Body of pancreas (tissue), 4 donors: ENCODE measurements around the gene CLNK. TPM values are rescaled to one million over a fixed set of nuclear protein-coding genes. Genes with fewer than 3 reads are reported as not detected.

ENCODE experiments used
- ATAC-seq: fragments of 150-250 bp; one replicate; pipeline ENCODE4 v1.9.1; 2016
- DNase-seq, 4 donors: peaks; one replicate each; pipeline ENCODE4 v3.0.0-alpha.2; 2019
- H3K27ac ChIP-seq, 4 donors: fragments of 200-600 bp; sonication (generic); 1 replicate in 3 of 4; 2 replicates in 1 of 4; pipeline versions ENCODE4 v1.5.1 to v1.6.1; 2016 to 2019; ENCODE audit warnings: mild to moderate bottlenecking in 1 of 4, mixed read lengths in 1 of 4, moderate library complexity in 1 of 4
- H3K27me3 ChIP-seq, 2 donors: fragments of 200-600 bp; sonication (generic); one replicate each; pipeline ENCODE4 v1.6.0; 2016; ENCODE audit warnings: mild to moderate bottlenecking in 1 of 2
- H3K36me3 ChIP-seq, 2 donors: fragments of 200-600 bp; sonication (generic); replicated peaks in 1 of 2; 2 replicates each; pipeline ENCODE4 v1.5.1; 2016; ENCODE audit warnings: low read depth in 2 of 2; ENCODE audit not compliant: insufficient read depth in 1 of 2
- H3K4me1 ChIP-seq: fragments of 200-600 bp; sonication (generic); one replicate; pipeline ENCODE4 v1.6.0; 2016
- H3K4me3 ChIP-seq, 2 donors: fragments of 200-600 bp; sonication (generic); 1 replicate in 1 of 2; 2 replicates in 1 of 2; pipeline ENCODE4 v1.5.1; 2016 to 2019
- H3K9me3 ChIP-seq, 3 donors: fragments of 200-600 bp; sonication (generic); 1 replicate in 2 of 3; 2 replicates in 1 of 3; pipeline ENCODE4 v1.5.1; 2016
- POLR2A ChIP-seq, 3 donors: fragments of 450-650 bp; IDR thresholded peaks; one replicate each; pipeline ENCODE4 v1.6.1; 2016; ENCODE audit warnings: antibody characterized with exemption in 3 of 3, mild to moderate bottlenecking in 2 of 3
- WGBS, 2 donors: methylation state at CpG; one replicate each; pipeline ENCODE4 v1.1.5; 2017; 5-methylcytosine and 5-hydroxymethylcytosine counted together
- intact Hi-C: fragments of 100-400 bp; cut with DNase I; formaldehyde crosslinking; loops from one replicate; pipeline ENCODE4 v1.15.1; 2023
- total RNA-seq, 2 donors: library from RNA; depleted of rRNA; stranded (reverse); fragments of >200 nt; gene quantifications; one replicate each; pipeline ENCODE4 v1.1.0, GENCODE V29; 2016
- TF ChIP-seq, protein P1 (sequence below), 7 experiments: fragments of 450-650 bp in 4 of 7; fragments of 200-600 bp in 3 of 7; sonication (generic) in 3 of 7; IDR thresholded peaks; one replicate each; pipeline ENCODE4 v1.5.1; 2016 to 2019; ENCODE audit warnings: antibody characterized with exemption in 7 of 7

Gene CLNK
- total RNA-seq, 2 donors from 2014 or later, result 1.0 TPM; not detected in 1

GRCh38 chr4:10703766-10704429 lies 19.3 kb upstream of the CLNK start:
- DNase-seq, result no peak
- H3K4me1 ChIP-seq, result no peaks in the 10 kb centered on the region
- H3K27me3 ChIP-seq, result no peaks in the 10 kb centered on the region
- 44 to 61% methylated on average over 3 of the region's 3 CpGs for WGBS, 2 donors
- no peak overlapping the region for H3K27ac ChIP-seq
- intact Hi-C loops, result no loop called here
- no peak for ATAC-seq
- H3K4me3 ChIP-seq, result no peak overlapping the region
- no peaks in the 10 kb centered on the region for H3K9me3 ChIP-seq
- TF ChIP-seq, protein P1, sequence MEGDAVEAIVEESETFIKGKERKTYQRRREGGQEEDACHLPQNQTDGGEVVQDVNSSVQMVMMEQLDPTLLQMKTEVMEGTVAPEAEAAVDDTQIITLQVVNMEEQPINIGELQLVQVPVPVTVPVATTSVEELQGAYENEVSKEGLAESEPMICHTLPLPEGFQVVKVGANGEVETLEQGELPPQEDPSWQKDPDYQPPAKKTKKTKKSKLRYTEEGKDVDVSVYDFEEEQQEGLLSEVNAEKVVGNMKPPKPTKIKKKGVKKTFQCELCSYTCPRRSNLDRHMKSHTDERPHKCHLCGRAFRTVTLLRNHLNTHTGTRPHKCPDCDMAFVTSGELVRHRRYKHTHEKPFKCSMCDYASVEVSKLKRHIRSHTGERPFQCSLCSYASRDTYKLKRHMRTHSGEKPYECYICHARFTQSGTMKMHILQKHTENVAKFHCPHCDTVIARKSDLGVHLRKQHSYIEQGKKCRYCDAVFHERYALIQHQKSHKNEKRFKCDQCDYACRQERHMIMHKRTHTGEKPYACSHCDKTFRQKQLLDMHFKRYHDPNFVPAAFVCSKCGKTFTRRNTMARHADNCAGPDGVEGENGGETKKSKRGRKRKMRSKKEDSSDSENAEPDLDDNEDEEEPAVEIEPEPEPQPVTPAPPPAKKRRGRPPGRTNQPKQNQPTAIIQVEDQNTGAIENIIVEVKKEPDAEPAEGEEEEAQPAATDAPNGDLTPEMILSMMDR (IDR thresholded peaks at IDR 0.05), result no peak
- no peak for TF ChIP-seq POLR2A (IDR thresholded peaks at IDR 0.05)
- no peaks in the 10 kb centered on the region for H3K36me3 ChIP-seq

- Histone ChIP-seq H3K4me3 (no peak overlapping the region), H3K27me3 (no peaks in the 10 kb centered on the region), H3K9me3 (no peaks in the 10 kb centered on the region), H3K36me3 (no peaks in the 10 kb centered on the region), H3K4me1 (no peaks in the 10 kb centered on the region), H3K27ac (no peak overlapping the region)
- intact Hi-C loops, result no loop called here
- TF ChIP-seq, protein P1 (IDR thresholded peaks at IDR 0.05), result no peak
- no peak for TF ChIP-seq POLR2A (IDR thresholded peaks at IDR 0.05)
- DNase-seq (no peak), ATAC-seq (no peak)
- 43 to 66% methylated on average over 5 of the region's 5 CpGs for WGBS, 2 donors
Measured at GRCh38 chr4:10703156-10703555, 18.6 kb upstream of the CLNK start.

DNA sequence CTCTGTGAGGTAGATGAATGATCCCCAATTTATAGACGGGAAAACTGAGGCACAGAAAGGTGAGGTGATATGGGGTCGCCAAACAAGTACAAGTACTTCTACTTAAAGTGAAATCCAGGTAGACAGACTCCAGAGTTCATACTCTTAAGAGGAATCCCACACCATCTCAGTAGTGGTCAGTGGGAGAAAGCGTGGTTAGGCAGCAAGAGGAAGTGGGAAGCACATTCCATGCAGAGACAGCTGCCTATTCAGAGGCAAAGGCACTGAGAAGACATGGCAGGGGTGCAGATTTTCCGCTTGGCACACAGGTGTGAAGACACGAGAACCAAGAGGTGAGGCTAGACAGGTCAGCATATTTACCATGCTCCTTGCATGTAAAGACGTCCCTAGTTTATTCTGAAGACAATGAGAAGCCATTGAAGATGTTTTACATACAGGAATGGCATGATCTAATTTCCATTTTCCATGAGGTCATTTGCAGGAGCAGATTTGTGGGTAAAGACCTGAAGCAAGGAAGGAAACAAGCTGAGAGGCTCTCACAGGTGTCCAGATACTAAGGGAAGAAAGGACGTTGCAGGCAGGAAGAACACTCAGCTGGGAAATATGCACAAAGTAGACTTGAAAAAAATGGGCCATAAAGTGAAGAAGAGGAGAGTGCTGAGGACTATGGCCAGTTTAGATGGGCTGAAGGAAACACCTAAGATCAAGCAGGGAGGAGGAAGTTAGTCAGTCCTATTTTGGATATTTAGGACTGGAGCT lies 17.3 kb upstream of the CLNK start:
- TF ChIP-seq, protein P1 (IDR thresholded peaks at IDR 0.05), result no peak
- no peak for TF ChIP-seq POLR2A (IDR thresholded peaks at IDR 0.05)
- ATAC-seq, result no peak
- intact Hi-C loops, result no loop called here
- Histone ChIP-seq H3K36me3 (no peaks in the 10 kb centered on the region), H3K9me3 (no peaks in the 10 kb centered on the region), H3K27me3 (no peaks in the 10 kb centered on the region), H3K4me3 (no peak overlapping the region), H3K27ac (no peak overlapping the region), H3K4me1 (no peaks in the 10 kb centered on the region)
- DNase-seq, result no peak
- 41 to 49% methylated on average over 7 of the region's 7 CpGs for WGBS, 2 donors

- WGBS, 2 donors, result 34 to 68% methylated on average over 3 of the region's 3 CpGs
- ATAC-seq, result no peak
- Histone ChIP-seq H3K4me3 (no peak overlapping the region), H3K27me3 (no peaks in the 10 kb centered on the region), H3K4me1 (no peaks in the 10 kb centered on the region), H3K27ac (no peak overlapping the region), H3K36me3 (no peaks in the 10 kb centered on the region), H3K9me3 (no peaks in the 10 kb centered on the region)
- no peak for DNase-seq
- TF ChIP-seq, protein P1 (IDR thresholded peaks at IDR 0.05), result no peak
- TF ChIP-seq POLR2A (IDR thresholded peaks at IDR 0.05), result no peak
- intact Hi-C loops, result no loop called here
Measured at GRCh38 chr4:10701161-10701560, 16.6 kb upstream of the CLNK start.
